DOHH2 (cell line): ENCODE data around the gene RASGRF1.

ENCODE experiments used
- EZH2phosphoT487 ChIP-seq: fragments of 200-600 bp; sonication (generic); IDR thresholded peaks from 2 replicates; pipeline ENCODE4 v1.6.1; 2017; ENCODE audit warnings: borderline replicate concordance, mild to moderate bottlenecking, antibody characterized with exemption, low read length, moderate library complexity, mixed read lengths
- TF ChIP-seq, protein P1 (sequence below): fragments of 200-600 bp; sonication (generic); IDR thresholded peaks from one replicate; pipeline ENCODE4 v1.5.1; 2014; ENCODE audit warnings: antibody characterized with exemption, mild to moderate bottlenecking, low read depth, low read length; ENCODE audit not compliant: poor library complexity, severe bottlenecking

DNA sequence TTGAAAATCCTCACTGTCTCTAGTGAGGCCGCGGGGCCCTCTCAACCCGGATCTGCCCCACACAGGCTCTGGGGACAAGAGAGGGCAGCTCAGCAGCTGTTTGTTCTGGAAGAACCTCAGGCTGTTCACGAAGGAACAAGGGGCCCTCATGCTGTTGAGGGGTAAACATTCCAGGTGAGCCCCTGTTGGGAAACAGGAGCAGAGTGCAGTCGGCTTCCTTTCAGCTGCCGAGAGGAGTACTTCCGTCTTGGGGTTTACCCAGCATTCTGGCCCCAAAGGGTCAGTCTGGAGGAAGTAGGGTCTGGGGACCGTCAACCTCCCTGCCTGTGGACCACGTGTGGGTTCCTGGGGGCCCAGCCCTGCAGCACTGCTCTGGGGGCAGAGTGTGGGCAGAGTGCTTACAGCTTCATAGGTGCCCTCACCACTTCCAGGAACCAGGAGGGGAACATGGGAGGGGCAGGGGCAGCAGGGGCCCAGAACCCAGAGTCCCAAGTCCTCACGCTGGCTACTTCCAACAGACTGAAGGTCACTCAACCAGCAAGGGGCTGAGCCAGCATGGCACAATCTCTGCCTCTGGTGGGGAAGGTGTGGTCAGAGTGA is 96.5 kb downstream of the RASGRF1 start:
- TF ChIP-seq, protein P1, sequence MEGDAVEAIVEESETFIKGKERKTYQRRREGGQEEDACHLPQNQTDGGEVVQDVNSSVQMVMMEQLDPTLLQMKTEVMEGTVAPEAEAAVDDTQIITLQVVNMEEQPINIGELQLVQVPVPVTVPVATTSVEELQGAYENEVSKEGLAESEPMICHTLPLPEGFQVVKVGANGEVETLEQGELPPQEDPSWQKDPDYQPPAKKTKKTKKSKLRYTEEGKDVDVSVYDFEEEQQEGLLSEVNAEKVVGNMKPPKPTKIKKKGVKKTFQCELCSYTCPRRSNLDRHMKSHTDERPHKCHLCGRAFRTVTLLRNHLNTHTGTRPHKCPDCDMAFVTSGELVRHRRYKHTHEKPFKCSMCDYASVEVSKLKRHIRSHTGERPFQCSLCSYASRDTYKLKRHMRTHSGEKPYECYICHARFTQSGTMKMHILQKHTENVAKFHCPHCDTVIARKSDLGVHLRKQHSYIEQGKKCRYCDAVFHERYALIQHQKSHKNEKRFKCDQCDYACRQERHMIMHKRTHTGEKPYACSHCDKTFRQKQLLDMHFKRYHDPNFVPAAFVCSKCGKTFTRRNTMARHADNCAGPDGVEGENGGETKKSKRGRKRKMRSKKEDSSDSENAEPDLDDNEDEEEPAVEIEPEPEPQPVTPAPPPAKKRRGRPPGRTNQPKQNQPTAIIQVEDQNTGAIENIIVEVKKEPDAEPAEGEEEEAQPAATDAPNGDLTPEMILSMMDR: no peak
- no peak for TF ChIP-seq EZH2phosphoT487
